Fibroblast of peridontal ligament (primary cell): ENCODE measurements around the gene CLCN6.

Source experiments
- DNase-seq: peaks from one replicate; pipeline ENCODE4 v3.0.0-alpha.2; 2010; ENCODE audit errors: extremely low read depth

CLCN6 gene

DNA sequence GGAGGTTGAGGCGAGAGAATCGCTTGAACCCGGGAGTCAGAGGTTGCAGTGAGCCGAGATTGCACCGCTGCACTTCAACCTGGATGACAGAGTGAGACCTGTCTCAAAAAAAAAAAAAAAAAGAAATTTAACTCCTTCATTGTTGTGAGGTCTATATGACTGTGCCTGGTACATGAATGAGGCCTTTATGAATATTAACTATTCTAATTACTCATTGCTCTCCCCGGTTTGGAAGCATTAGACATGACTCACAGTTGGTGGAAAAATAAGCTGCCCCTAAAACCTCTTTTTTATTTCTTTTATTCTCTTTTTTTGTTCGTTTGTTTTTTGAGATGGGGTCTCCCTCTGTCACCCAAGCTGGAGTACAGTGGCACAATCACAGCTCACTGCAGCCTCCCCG is 49.4 kb downstream of the CLCN6 start:
- DNase-seq, result no peak

DNA sequence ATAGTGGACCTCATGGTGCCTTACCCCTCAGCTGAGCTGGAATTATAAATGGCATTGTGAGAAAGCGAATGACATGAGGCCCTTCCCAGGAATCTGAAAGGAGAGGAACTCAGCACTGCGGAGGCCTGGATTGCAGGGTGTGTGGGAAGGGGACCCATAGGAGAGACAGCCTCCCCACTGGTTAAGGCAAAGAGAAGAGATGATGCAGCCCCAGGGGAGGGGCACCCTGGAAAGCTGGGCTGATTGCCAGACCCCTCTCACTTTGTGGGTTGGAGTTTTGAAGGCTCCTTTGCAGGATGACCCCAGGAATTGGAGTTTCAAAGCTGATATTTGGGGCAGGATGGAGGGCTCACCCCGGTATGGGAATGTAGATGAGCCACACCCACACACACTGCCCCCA is 50.7 kb downstream of the CLCN6 start:
- DNase-seq, result no peak

- no peak for DNase-seq
These were observed 51.3 kb downstream of the CLCN6 start for GRCh38 chr1:11857164-11857851.

GRCh38 chr1:11858158-11858557 is 52.2 kb downstream of the CLCN6 start:
- DNase-seq, result no peak

DNA sequence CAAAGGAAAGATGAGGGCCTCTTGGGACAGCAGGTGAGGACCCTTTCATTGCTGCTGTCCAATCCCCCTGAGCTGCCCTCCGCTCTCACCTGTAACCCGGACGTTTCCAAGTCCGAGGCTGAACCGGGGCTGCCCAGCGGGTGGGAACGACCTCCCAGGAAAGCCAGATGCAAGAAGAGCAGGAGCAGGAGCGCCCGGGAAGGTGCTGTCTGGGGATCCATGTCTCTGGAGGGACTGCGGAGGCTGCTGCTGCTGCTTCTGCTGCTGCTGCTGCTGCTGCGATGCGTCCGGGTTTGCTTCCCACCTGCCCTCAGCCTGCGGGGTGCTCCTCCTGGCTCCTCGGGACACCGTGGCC is 52.6 kb downstream of the CLCN6 start, which contains the start of gene NPPB:
NPPB (minus strand) TSS at position 333 of the 355 bp plus-strand sequence; CDS start at position 221, 112 bp downstream.
- no peak for DNase-seq

- peak; percentile 37 for DNase-seq
These were observed 53.2 kb downstream of the CLCN6 start for GRCh38 chr1:11858968-11859871.

- DNase-seq, result no peak
These were observed 54.1 kb downstream of the CLCN6 start for GRCh38 chr1:11860083-11860482.

DNA sequence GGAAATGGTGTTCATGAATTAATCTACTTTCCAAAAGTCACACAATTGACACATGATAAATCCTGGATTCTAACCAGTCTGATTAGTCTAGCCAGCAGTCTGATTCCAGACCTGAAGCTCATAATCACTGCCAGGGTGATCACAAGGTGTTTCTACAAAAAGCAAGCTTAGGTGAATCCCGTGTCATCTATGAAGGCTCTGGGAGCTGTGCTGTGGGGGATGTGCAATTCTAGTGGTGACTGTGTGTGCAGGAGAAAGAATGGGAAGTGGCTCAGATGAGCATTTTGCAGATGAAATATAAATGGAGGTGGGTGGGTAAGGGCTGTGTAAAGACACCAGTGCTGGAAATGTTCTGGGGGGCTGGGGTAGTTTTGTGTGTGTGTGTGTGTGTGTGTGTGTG is 54.6 kb downstream of the CLCN6 start:
- no peak for DNase-seq

DNA sequence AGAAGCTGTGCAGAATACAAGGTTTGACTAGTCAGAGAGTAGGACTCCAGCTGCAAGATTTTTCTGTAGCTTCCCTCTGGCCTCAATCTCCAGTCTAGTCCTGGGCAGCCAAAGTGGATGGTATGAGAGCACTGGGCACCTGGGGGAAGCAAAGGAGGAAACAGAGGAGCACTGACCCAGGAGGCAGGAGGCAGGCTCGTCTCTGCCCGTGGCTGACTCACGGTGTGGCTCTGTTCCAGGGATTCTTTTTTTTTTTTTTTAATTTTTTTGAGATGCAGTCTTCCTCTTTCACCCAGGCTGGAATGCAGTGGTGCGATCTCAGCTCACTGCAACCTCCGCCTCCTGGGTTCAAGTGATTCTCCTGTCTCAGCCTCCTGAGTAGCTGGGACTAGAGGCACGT is 56.9 kb downstream of the CLCN6 start:
- no peak for DNase-seq

DNA sequence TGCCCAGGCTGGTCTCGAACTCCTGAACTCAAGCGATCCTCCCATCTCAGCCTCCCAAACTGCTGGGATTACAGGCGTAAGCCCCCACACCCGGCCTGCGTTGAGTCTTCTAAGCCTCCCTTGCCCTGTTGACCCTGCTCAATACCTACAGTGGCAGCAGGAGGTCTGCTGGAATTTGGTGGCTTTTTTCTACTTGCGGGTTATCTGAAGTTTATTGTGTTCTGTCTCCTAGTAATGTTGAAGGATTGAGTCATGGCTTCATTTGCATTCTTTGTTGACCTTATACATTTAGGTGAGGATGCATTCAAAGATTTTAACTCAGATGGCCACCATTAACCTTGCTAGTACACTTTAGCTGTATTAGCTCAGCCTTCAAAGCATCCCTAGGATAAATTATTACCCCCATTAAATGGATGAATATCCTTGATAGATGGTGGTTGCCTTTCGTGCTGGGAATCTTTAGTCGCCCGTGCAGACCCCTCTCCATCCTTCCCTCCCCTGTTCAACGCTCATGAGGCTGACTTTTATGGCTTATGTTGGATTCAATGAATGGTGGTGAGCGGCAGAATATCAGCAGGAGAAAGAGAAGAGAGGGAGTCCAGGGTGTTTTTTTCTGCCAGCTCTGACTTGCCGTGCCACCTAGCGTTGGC is 62.5 kb downstream of the CLCN6 start:
- DNase-seq, result no peak

- no peak for DNase-seq
These were observed 63.1 kb downstream of the CLCN6 start for GRCh38 chr1:11869104-11869503.

- no peak for DNase-seq
These were observed 63.7 kb downstream of the CLCN6 start for GRCh38 chr1:11869650-11870207.

DNA sequence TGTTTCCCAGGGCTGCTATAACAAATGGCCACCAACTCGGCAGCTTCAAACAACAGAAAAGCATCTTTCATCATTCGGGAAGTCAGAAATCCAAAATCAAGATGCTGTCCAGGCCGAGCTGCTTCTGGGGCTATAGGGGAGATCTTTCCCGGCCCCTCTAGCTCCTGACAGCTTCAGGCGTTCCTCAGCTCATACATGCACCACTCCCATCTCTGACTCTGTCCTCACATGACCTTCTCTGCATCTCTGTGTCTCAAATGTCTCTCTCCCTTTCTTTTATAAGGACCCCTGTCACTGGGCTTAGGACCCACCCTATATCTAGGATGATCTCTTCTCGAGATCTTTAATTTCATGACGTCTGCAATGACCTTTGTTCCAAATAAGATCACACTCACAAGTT is 66.6 kb downstream of the CLCN6 start:
- no peak for DNase-seq

DNA sequence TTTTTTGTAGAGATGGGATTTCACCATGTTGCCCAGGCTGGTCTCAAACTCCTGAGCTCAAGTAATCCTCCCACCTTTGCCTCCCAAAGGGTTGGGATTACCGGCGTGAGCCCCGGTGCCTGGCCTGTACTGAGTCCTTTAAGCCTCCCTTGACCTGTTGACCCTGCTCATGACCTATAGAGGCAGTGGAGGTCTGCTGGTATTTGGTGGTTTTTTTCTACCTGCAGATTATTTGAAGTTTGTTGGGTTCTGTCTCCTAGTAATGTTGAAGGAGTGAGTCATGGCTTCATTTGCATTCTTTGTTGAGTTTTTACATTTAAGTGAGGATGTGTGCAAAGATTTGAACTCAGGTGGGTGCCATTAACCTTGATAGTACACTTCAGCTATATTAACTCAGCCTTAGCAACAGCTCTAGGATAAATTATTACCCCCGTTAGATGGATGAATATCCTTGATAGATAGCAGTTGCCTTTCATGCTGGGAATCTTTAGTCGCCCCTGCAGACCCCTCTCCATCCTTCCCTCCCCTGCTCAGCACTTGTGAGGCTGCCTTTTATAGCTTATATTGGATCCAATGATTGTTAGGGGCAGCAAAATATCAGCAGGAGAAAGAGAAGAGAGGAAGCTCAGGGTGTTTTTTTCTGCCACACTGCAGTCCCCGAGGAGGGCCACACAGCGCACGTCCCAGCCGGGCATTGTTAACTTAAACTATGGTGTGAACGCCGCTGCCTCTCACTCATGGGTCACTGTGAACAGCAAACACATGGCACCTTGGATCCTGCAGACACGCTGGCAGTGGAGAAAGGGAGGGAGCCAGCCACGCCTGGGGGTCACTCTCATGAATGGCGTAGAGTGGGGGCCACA is 67.6 kb downstream of the CLCN6 start:
- no peak for DNase-seq

DNA sequence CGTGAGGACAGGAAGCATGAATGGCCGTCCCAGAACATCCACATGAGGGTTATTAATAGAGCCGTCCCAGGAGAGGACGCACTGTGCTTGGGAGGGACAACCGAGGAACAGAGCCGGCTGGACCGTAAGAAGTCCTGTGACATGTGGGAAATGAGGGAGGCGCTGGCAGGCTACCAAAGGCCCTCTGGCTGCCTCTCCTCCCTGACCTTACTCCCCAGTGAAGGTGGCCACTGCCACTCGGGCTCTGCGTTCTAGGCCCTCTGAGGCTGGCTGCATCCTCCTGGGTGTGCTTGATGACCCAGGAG is 68.2 kb downstream of the CLCN6 start:
- no peak for DNase-seq

DNA sequence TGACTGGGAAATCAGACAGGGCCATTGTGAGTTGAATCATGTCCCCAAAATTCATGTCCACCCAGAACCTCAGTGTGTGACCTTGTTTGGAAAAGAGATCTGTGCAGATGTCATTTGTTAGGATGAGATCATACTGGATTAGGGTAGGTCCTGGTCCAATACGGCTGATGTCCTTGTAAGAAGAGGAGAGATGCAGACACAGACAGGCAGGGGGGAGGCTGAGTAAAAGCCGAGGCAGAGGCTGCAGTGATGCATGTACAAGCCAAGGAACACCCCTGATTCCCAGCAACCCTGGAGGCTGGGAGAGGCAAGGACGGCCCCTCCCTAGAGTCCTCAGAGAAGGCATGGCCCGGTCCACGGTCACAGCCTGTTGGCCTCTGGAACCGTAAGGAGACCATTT is 68.6 kb downstream of the CLCN6 start:
- no peak for DNase-seq

DNA sequence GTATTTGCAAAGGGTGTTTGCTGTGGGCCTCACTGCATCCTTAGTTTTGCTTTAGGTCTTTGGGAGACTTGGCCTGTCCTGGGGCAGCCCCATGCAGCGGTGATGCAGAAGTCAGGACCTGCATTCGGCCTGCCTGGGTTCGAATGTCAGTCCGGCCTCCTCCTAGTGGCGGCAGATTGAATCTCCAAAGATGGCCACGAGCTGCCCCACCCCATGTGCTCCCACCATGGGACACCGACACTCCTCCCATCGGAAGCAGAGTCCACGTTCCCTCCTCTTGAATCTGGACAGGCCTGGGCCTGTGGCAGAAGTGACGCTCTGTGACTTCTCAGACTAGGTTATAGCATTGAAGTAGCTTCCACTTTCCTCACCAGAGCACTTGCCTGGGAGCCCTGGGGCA is 69.1 kb downstream of the CLCN6 start:
- no peak for DNase-seq

GRCh38 chr1:11877074-11877473 is 71.1 kb downstream of the CLCN6 start:
- no peak for DNase-seq

- no peak for DNase-seq
These were observed 72.3 kb downstream of the CLCN6 start for GRCh38 chr1:11878081-11878890.

- no peak for DNase-seq
These were observed 72.8 kb downstream of the CLCN6 start for GRCh38 chr1:11878891-11879190.
